HEK293 (cell line): ENCODE data around the gene DCUN1D1.

Source experiments
- BCL11B ChIP-seq: fragments of 450-650 bp; formaldehyde crosslinking; IDR thresholded peaks from 2 replicates; pipeline ENCODE4 v1.5.1; 2016; ENCODE audit warnings: low read depth, missing biosample characterization, missing genetic modification characterization
- CTCF ChIP-seq: fragments of 450-650 bp; formaldehyde crosslinking; IDR thresholded peaks from 2 replicates; pipeline ENCODE4 v1.5.1; 2016; ENCODE audit warnings: missing biosample characterization, missing genetic modification characterization
- SP2 ChIP-seq: fragments of 450-650 bp; formaldehyde crosslinking; IDR thresholded peaks from 2 replicates; pipeline ENCODE4 v1.5.1; 2016; ENCODE audit warnings: missing biosample characterization, missing genetic modification characterization
- ZBTB7A ChIP-seq: fragments of 450-650 bp; formaldehyde crosslinking; IDR thresholded peaks from 2 replicates; pipeline ENCODE4 v1.5.1; 2016; ENCODE audit warnings: low read depth, missing biosample characterization, missing genetic modification characterization
- ZFP41 ChIP-seq: fragments of 450-650 bp; formaldehyde crosslinking; IDR thresholded peaks from 2 replicates; pipeline ENCODE4 v1.5.1; 2016; ENCODE audit warnings: missing biosample characterization, missing genetic modification characterization, borderline replicate concordance
- ZFP69B ChIP-seq: fragments of 450-650 bp; formaldehyde crosslinking; IDR thresholded peaks from 2 replicates; pipeline ENCODE4 v1.5.1; 2016; ENCODE audit warnings: missing biosample characterization, missing genetic modification characterization
- ZNF274 ChIP-seq, 2 experiments: fragments of 200-500 bp in 1 of 2; fragments of 450-650 bp in 1 of 2; sonication (Bioruptor generic) in 1 of 2; formaldehyde crosslinking in 1 of 2; IDR thresholded peaks; 2 replicates each; pipeline versions ENCODE4 v1.5.1 to v1.6.1; 2014 to 2016; ENCODE audit warnings: borderline replicate concordance in 1 of 2, inconsistent platforms in 1 of 2, low read length in 1 of 2, missing biosample characterization in 1 of 2, missing genetic modification characterization in 1 of 2
- ZNF311 ChIP-seq: fragments of 450-650 bp; formaldehyde crosslinking; IDR thresholded peaks from 2 replicates; pipeline ENCODE4 v1.5.1; 2017; ENCODE audit warnings: missing biosample characterization, missing genetic modification characterization, borderline replicate concordance
- ZNF426 ChIP-seq: fragments of 450-650 bp; formaldehyde crosslinking; IDR thresholded peaks from 2 replicates; pipeline ENCODE4 v1.5.1; 2017; ENCODE audit warnings: missing biosample characterization, missing genetic modification characterization, mild to moderate bottlenecking, inconsistent platforms, moderate library complexity
- ZNF785 ChIP-seq: fragments of 450-650 bp; formaldehyde crosslinking; IDR thresholded peaks from 2 replicates; pipeline ENCODE4 v1.5.1; 2016; ENCODE audit warnings: missing biosample characterization, missing genetic modification characterization
- ZSCAN18 ChIP-seq: fragments of 450-650 bp; formaldehyde crosslinking; IDR thresholded peaks from 2 replicates; pipeline ENCODE4 v1.5.1; 2016; ENCODE audit warnings: missing biosample characterization, missing genetic modification characterization

- TF ChIP-seq CTCF (no peak), SP2 (tag by site-specific recombination) (no peak), ZNF311 (tag by site-specific recombination) (no peak), ZSCAN18 (tag by site-specific recombination) (no peak), ZFP41 (no peak), ZNF426 (tag by site-specific recombination) (no peak), ZFP69B (tag by site-specific recombination) (no peak), ZBTB7A (no peak), ZNF785 (tag by site-specific recombination) (no peak), ZNF274 (IDR thresholded peaks at IDR 0.05; ENCODE audit: low read length) (no peak), ZNF274 (tag by site-specific recombination; IDR thresholded peaks at IDR 0.05; ENCODE audit: borderline replicate concordance) (no peak), BCL11B (tag by site-specific recombination) (no peak)
Measured at GRCh38 chr3:182949688-182950087, 30.6 kb downstream of the DCUN1D1 start.
